SHP77 treated with DMSO at 0.1 percent for 48 hours (cell line): Measurements from ENCODE around the gene SLAMF1.
"Not testable (repeated sequence)": the region's sequence is repeated elsewhere in the genome, so short reads cannot be mapped to it uniquely, and the experiment has no call there.

Experiments used
- DNase-seq: peaks from one replicate; lab custom pipeline; 2025; lab: John Stamatoyannopoulos, UW

Gene SLAMF1

GRCh38 chr1:160664573-160665051, 17.8 kb upstream of the SLAMF1 start:
- DNase-seq: no peak

- DNase-seq: no peak
Observed at GRCh38 chr1:160662910-160663309, 16.1 kb upstream of the SLAMF1 start.

GRCh38 chr1:160659566-160659965, 12.7 kb upstream of the SLAMF1 start:
- DNase-seq: no peak

GRCh38 chr1:160658814-160659193, 12.0 kb upstream of the SLAMF1 start:
- DNase-seq: no peak

GRCh38 chr1:160658162-160658813, 11.4 kb upstream of the SLAMF1 start:
- no peak for DNase-seq

GRCh38 chr1:160657250-160657781, 10.5 kb upstream of the SLAMF1 start:
- no peak for DNase-seq

- DNase-seq: no peak
Observed at GRCh38 chr1:160656737-160657136, 9.9 kb upstream of the SLAMF1 start.

GRCh38 chr1:160653620-160654016, 6.8 kb upstream of the SLAMF1 start:
- no peak for DNase-seq

- DNase-seq: no peak
Observed at GRCh38 chr1:160652924-160653619, 6.2 kb upstream of the SLAMF1 start.

- not testable (repeated sequence) for DNase-seq
Observed at GRCh38 chr1:160652065-160652641, 5.3 kb upstream of the SLAMF1 start.

GRCh38 chr1:160651433-160652064, 4.7 kb upstream of the SLAMF1 start:
- DNase-seq: no peak

- DNase-seq: no peak
Observed at GRCh38 chr1:160647329-160647720, 481 bp upstream of the SLAMF1 start.

- no peak for DNase-seq
Observed at GRCh38 chr1:160646180-160646579, 664 bp downstream of the SLAMF1 start.

- no peak for DNase-seq
Observed at GRCh38 chr1:160645386-160646130, 1.3 kb downstream of the SLAMF1 start.

GRCh38 chr1:160644399-160644798, 2.4 kb downstream of the SLAMF1 start:
- no peak for DNase-seq

- DNase-seq: no peak
Observed at GRCh38 chr1:160643138-160643537, 3.7 kb downstream of the SLAMF1 start.

GRCh38 chr1:160642281-160642644, 4.6 kb downstream of the SLAMF1 start:
- no peak for DNase-seq

- DNase-seq: no peak
Observed at GRCh38 chr1:160641323-160642280, 5.2 kb downstream of the SLAMF1 start.

GRCh38 chr1:160640359-160641123, 6.3 kb downstream of the SLAMF1 start:
- DNase-seq: no peak

GRCh38 chr1:160639652-160640051, 7.2 kb downstream of the SLAMF1 start:
- DNase-seq: no peak
